HepG2 (cell line): ENCODE data around the gene HAGHL. TPM values are rescaled to one million over a fixed set of nuclear protein-coding genes. Genes with fewer than 3 reads are reported as not detected.

Experiments used
- AGO1 ChIP-seq: fragments of 200-400 bp; formaldehyde crosslinking; IDR thresholded peaks from 2 replicates; pipeline ENCODE4 v1.6.1; 2017; ENCODE audit warnings: mild to moderate bottlenecking, low read depth, low read length, moderate library complexity; ENCODE audit not compliant: poor library complexity, severe bottlenecking
- ATF1 ChIP-seq: IDR thresholded peaks from 2 replicates; pipeline ENCODE4 v1.6.1; 2016; ENCODE audit warnings: mild to moderate bottlenecking, control low read depth
- BCL6 ChIP-seq: IDR thresholded peaks from 2 replicates; pipeline ENCODE4 v1.6.1; 2016; ENCODE audit warnings: missing genetic modification reagents, missing compliant biosample characterization
- CCDC6 ChIP-seq: sonication (generic); formaldehyde crosslinking; IDR thresholded peaks from 2 replicates; pipeline ENCODE4 v1.8.1; 2022; ENCODE audit warnings: mild to moderate bottlenecking, missing genetic modification reagents, moderate library complexity
- FOXM1 ChIP-seq: sonication (generic); formaldehyde crosslinking; IDR thresholded peaks from 2 replicates; pipeline ENCODE4 v1.5.0; 2020; ENCODE audit warnings: missing genetic modification reagents
- HNRNPK ChIP-seq: fragments of 200-400 bp; formaldehyde crosslinking; IDR thresholded peaks from 2 replicates; pipeline ENCODE4 v1.6.1; 2018; ENCODE audit warnings: low read length, low read depth, moderate library complexity, mild to moderate bottlenecking; ENCODE audit not compliant: poor library complexity, severe bottlenecking
- HOXA3 ChIP-seq: sonication (generic); formaldehyde crosslinking; IDR thresholded peaks from 2 replicates; pipeline ENCODE4 v1.5.0; 2020; ENCODE audit warnings: missing genetic modification reagents
- NCOA2 ChIP-seq: sonication (generic); formaldehyde crosslinking; IDR thresholded peaks from 2 replicates; pipeline ENCODE4 v1.8.0; 2022; ENCODE audit warnings: inconsistent platforms
- NR2F1 ChIP-seq, 2 experiments: fragments of 450-650 bp in 1 of 2; formaldehyde crosslinking in 1 of 2; IDR thresholded peaks; 2 replicates each; pipeline versions ENCODE4 v1.5.0 to v1.6.1; 2016 to 2020; ENCODE audit warnings: mild to moderate bottlenecking in 1 of 2, missing compliant biosample characterization in 1 of 2, missing genetic modification reagents in 1 of 2, moderate library complexity in 1 of 2
- PHF21A ChIP-seq: sonication (generic); formaldehyde crosslinking; IDR thresholded peaks from 2 replicates; pipeline ENCODE4 v1.5.0; 2020; ENCODE audit warnings: mild to moderate bottlenecking, missing genetic modification reagents
- PHF5A ChIP-seq: IDR thresholded peaks from one replicate; pipeline ENCODE4 v1.6.1; 2018; ENCODE audit warnings: low read depth, missing genetic modification reagents; ENCODE audit not compliant: unreplicated experiment
- SRY ChIP-seq: sonication (generic); formaldehyde crosslinking; IDR thresholded peaks from 2 replicates; pipeline ENCODE4 v1.8.0; 2022; ENCODE audit warnings: mild to moderate bottlenecking, missing genetic modification reagents
- ZBTB42 ChIP-seq: sonication (generic); formaldehyde crosslinking; IDR thresholded peaks from 2 replicates; pipeline ENCODE4 v1.5.0; 2020; ENCODE audit warnings: mild to moderate bottlenecking, missing genetic modification reagents
- ZNF124 ChIP-seq: sonication (generic); formaldehyde crosslinking; IDR thresholded peaks from 2 replicates; pipeline ENCODE4 v1.4.0; 2020; ENCODE audit warnings: missing genetic modification reagents
- ZNF20 ChIP-seq: sonication (generic); formaldehyde crosslinking; IDR thresholded peaks from 2 replicates; pipeline ENCODE4 v1.4.0; 2020; ENCODE audit warnings: mild to moderate bottlenecking, moderate library complexity, missing genetic modification reagents
- ZNF225 ChIP-seq: sonication (generic); formaldehyde crosslinking; IDR thresholded peaks from 2 replicates; pipeline ENCODE4 v1.4.0; 2020; ENCODE audit warnings: mild to moderate bottlenecking, missing genetic modification reagents
- ZNF260 ChIP-seq: sonication (generic); formaldehyde crosslinking; IDR thresholded peaks from 2 replicates; pipeline ENCODE4 v1.4.0; 2020; ENCODE audit warnings: missing genetic modification reagents, low read depth, mild to moderate bottlenecking, borderline replicate concordance
- ZNF350 ChIP-seq: sonication (generic); formaldehyde crosslinking; IDR thresholded peaks from 2 replicates; pipeline ENCODE4 v1.4.0; 2020; ENCODE audit warnings: mild to moderate bottlenecking, low read depth, missing genetic modification reagents, borderline replicate concordance
- ZNF354B ChIP-seq: sonication (generic); formaldehyde crosslinking; IDR thresholded peaks from 2 replicates; pipeline ENCODE4 v1.8.0; 2022; ENCODE audit warnings: mild to moderate bottlenecking, missing genetic modification reagents
- ZNF550 ChIP-seq: sonication (generic); formaldehyde crosslinking; IDR thresholded peaks from 2 replicates; pipeline ENCODE4 v1.4.0; 2020; ENCODE audit warnings: mild to moderate bottlenecking, missing genetic modification reagents, borderline replicate concordance
- ZNF672 ChIP-seq: sonication (generic); formaldehyde crosslinking; IDR thresholded peaks from 2 replicates; pipeline ENCODE4 v1.8.1; 2022; ENCODE audit warnings: missing genetic modification reagents
- ZSCAN20 ChIP-seq: sonication (generic); formaldehyde crosslinking; IDR thresholded peaks from 2 replicates; pipeline ENCODE4 v1.4.0; 2020; ENCODE audit warnings: missing genetic modification reagents, mild to moderate bottlenecking, borderline replicate concordance
- polyA plus RNA-seq, 8 experiments: library from polyadenylated mRNA; depleted of rRNA in 3 of 8; stranded (reverse) in 7 of 8; unstranded in 1 of 8; fragments of >200 nt; fragmentation: Illumina TruSeq in 4 of 8; extraction: Trizol in 4 of 8; gene quantifications; 2 replicates each; pipeline versions ENCODE4 v1.2.1 to v1.2.3, GENCODE V29; 2011 to 2016; ENCODE audit warnings: low read depth in 4 of 8, missing spikeins in 1 of 8, mixed read lengths in 1 of 8; ENCODE audit not compliant: insufficient read depth in 1 of 8
- total RNA-seq, 5 experiments: library from RNA; depleted of rRNA; stranded (reverse); fragments of >200 nt; fragmentation: Illumina TruSeq; extraction: Trizol; gene quantifications; 2 replicates each; pipeline ENCODE4 v1.2.3, GENCODE V29; 2016; ENCODE audit warnings: low read depth in 1 of 5
- TF ChIP-seq, protein P1 (sequence below): sonication (generic); formaldehyde crosslinking; IDR thresholded peaks from 2 replicates; pipeline ENCODE4 v1.9.0; 2021; ENCODE audit warnings: missing genetic modification reagents, borderline replicate concordance
- TF ChIP-seq, protein P2 (sequence below): IDR thresholded peaks from 2 replicates; pipeline ENCODE4 v1.6.1; 2016

HAGHL gene
- total and polyA plus RNA-seq, 2 of the 13 experiments (the other 11 are each of a cell fraction or from before 2014, with no cell fraction given): 3.4 to 8.4 TPM

DNA sequence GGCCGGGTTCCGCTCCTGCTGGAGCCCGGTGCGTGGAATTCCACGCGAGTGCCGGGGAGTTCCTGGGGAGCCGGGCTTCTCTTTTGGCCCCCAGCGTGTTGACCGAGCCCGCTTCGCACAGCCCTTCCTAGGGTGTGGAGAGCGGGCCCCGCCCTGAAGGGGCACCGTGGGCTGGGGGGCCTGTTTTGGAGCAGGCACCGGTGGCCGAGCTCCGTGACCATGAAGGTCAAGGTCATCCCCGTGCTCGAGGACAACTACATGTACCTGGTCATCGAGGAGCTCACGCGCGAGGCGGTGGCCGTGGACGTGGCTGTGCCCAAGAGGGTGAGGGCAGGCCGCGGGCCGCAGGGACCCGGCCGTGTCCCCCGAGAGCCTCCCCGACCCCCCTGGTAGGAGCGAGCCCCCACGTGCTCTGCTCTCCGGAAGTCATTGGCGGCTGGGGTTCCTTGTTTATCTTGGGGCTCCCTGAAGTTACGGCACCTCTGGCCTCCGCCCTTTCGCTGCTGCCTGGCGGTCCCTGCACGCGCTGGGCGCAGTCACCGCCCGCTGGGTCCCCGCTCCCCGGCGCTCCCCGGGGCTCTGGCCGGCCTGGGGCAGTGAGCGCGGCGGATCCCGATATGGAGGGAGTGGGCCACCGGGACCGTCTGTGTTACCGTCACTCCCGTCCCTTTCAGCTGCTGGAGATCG, 528 bp downstream of the HAGHL start (continued):
- TF ChIP-seq FOXM1 (CRISPR knock-in tag) (no peak), ZNF350 (peak; percentile 43), NR2F1 (CRISPR knock-in tag; IDR thresholded peaks at IDR 0.05) (no peak), ATF1 (CRISPR knock-in tag) (no peak), SRY (CRISPR knock-in tag) (no peak), ZNF550 (CRISPR knock-in tag) (no peak), ZNF225 (CRISPR knock-in tag) (no peak), PHF21A (no peak), ZNF20 (no peak), ZNF124 (CRISPR knock-in tag) (no peak), ZNF260 (CRISPR knock-in tag) (no peak), AGO1 (peak; percentile 75), BCL6 (CRISPR knock-in tag) (peak; percentile 57), CCDC6 (no peak), ZNF354B (CRISPR knock-in tag) (no peak), ZBTB42 (CRISPR knock-in tag) (no peak), HOXA3 (CRISPR knock-in tag) (no peak), PHF5A (CRISPR knock-in tag) (no peak), HNRNPK (no peak), ZNF672 (CRISPR knock-in tag) (no peak), ZSCAN20 (no peak), NCOA2 (CRISPR knock-in tag) (no peak)
- TF ChIP-seq, protein P1, sequence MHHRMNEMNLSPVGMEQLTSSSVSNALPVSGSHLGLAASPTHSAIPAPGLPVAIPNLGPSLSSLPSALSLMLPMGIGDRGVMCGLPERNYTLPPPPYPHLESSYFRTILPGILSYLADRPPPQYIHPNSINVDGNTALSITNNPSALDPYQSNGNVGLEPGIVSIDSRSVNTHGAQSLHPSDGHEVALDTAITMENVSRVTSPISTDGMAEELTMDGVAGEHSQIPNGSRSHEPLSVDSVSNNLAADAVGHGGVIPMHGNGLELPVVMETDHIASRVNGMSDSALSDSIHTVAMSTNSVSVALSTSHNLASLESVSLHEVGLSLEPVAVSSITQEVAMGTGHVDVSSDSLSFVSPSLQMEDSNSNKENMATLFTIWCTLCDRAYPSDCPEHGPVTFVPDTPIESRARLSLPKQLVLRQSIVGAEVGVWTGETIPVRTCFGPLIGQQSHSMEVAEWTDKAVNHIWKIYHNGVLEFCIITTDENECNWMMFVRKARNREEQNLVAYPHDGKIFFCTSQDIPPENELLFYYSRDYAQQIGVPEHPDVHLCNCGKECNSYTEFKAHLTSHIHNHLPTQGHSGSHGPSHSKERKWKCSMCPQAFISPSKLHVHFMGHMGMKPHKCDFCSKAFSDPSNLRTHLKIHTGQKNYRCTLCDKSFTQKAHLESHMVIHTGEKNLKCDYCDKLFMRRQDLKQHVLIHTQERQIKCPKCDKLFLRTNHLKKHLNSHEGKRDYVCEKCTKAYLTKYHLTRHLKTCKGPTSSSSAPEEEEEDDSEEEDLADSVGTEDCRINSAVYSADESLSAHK (CRISPR knock-in tag): no peak
- TF ChIP-seq, protein P2, sequence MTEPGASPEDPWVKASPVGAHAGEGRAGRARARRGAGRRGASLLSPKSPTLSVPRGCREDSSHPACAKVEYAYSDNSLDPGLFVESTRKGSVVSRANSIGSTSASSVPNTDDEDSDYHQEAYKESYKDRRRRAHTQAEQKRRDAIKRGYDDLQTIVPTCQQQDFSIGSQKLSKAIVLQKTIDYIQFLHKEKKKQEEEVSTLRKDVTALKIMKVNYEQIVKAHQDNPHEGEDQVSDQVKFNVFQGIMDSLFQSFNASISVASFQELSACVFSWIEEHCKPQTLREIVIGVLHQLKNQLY: no peak
